Measurements from ENCODE around the gene PLXNB1.

The PLXNB1 gene

GRCh38 chr3:48418140-48418539 is 11.7 kb downstream of the PLXNB1 start:
- TF ChIP-seq CTCF (IDR thresholded peaks at IDR 0.05) = no peak
- Histone ChIP-seq H3K36me3 (no peaks in the 10 kb centered on the region), H3K27me3 (no peaks in the 10 kb centered on the region), H3K4me3 (ENCODE audit: low read depth in 1 of 2, low read length in 1 of 2) (no peak overlapping the region), H3K27ac (no peak overlapping the region), H3K9me3 (no peaks in the 10 kb centered on the region), H3K4me1 (ENCODE audit: control insufficient read depth in 1 of 2, insufficient read depth in 1 of 2, low read depth in 1 of 2, low read length in 1 of 2) (no peaks in the 10 kb centered on the region)

- no peaks in the 10 kb centered on the region for H3K4me1 ChIP-seq (ENCODE audit: control insufficient read depth in 1 of 2, insufficient read depth in 1 of 2, low read depth in 1 of 2, low read length in 1 of 2)
- H3K27ac ChIP-seq = no peak overlapping the region
- H3K9me3 ChIP-seq = no peaks in the 10 kb centered on the region
- H3K4me3 ChIP-seq (ENCODE audit: low read depth in 1 of 2, low read length in 1 of 2) = no peak overlapping the region
- no peaks in the 10 kb centered on the region for H3K27me3 ChIP-seq
- no peaks in the 10 kb centered on the region for H3K36me3 ChIP-seq
- no peak for TF ChIP-seq CTCF (IDR thresholded peaks at IDR 0.05)
Observed at GRCh38 chr3:48417529-48418108, 12.3 kb downstream of the PLXNB1 start.

- no peak for TF ChIP-seq CTCF (IDR thresholded peaks at IDR 0.05)
- H3K9me3 ChIP-seq = no peaks in the 10 kb centered on the region
- no peaks in the 10 kb centered on the region for H3K27me3 ChIP-seq
- no peak overlapping the region for H3K4me3 ChIP-seq (ENCODE audit: low read depth in 1 of 2, low read length in 1 of 2)
- no peak overlapping the region for H3K27ac ChIP-seq
- no peaks in the 10 kb centered on the region for H3K36me3 ChIP-seq
- no peaks in the 10 kb centered on the region for H3K4me1 ChIP-seq (ENCODE audit: control insufficient read depth in 1 of 2, insufficient read depth in 1 of 2, low read depth in 1 of 2, low read length in 1 of 2)
Observed at GRCh38 chr3:48416546-48416945, 13.3 kb downstream of the PLXNB1 start.

DNA sequence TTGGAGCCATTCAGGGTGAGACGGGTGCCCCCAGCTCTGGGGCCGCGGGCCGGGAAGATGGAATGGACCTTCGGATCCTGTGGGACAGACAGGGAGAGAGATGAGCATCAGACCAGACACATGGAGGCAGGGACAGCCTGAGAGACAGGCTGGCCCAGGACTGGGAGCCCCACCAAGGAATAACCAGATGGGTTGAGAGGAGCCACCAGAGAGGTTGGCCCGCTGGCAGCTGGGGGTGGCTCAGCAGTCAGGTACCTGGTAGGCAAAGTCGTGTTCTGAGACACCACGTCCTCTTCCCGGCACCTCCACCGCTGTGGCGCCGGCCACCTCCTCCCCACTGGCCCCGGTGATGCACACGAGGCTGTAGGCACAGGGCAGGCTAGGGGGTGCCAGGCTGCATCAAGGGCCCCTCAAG is 13.8 kb downstream of the PLXNB1 start:
- no peaks in the 10 kb centered on the region for H3K9me3 ChIP-seq
- TF ChIP-seq CTCF (IDR thresholded peaks at IDR 0.05) = no peak
- no peaks in the 10 kb centered on the region for H3K36me3 ChIP-seq
- H3K4me1 ChIP-seq (ENCODE audit: control insufficient read depth in 1 of 2, insufficient read depth in 1 of 2, low read depth in 1 of 2, low read length in 1 of 2) = no peaks in the 10 kb centered on the region
- no peak overlapping the region for H3K27ac ChIP-seq
- no peaks in the 10 kb centered on the region for H3K27me3 ChIP-seq
- H3K4me3 ChIP-seq (ENCODE audit: low read depth in 1 of 2, low read length in 1 of 2) = no peak overlapping the region

GRCh38 chr3:48415251-48415953 is 14.5 kb downstream of the PLXNB1 start:
- Histone ChIP-seq H3K27ac (no peak overlapping the region), H3K4me3 (ENCODE audit: low read depth in 1 of 2, low read length in 1 of 2) (no peak overlapping the region), H3K4me1 (ENCODE audit: control insufficient read depth in 1 of 2, insufficient read depth in 1 of 2, low read depth in 1 of 2, low read length in 1 of 2) (no peaks in the 10 kb centered on the region), H3K27me3 (no peaks in the 10 kb centered on the region), H3K36me3 (no peaks in the 10 kb centered on the region), H3K9me3 (no peaks in the 10 kb centered on the region)
- TF ChIP-seq CTCF (IDR thresholded peaks at IDR 0.05) = no peak
